IMR-90 (cell line): Measurements from ENCODE around the gene NOXO1. TPM values are rescaled to one million over a fixed set of nuclear protein-coding genes. Genes with fewer than 3 reads are reported as not detected.

Source experiments
- ATAC-seq: fragments of 200-7000 bp; cut with Tn5 transposase; 2 replicates; pipeline ENCODE4 v1.9.1; 2020; ENCODE audit warnings: low read depth, mild to moderate bottlenecking, moderate library complexity
- BruUV-seq: library from RNA; stranded (reverse); fragments of 400-500 nt; replicated peaks from 2 replicates; lab custom pipeline; 2021; lab: Mats Ljungman, UMichigan
- CTCF ChIA-PET: fragments of 300-600 bp; formaldehyde crosslinking; extraction: SDS; loops from one replicate; lab custom pipeline; 2021; ENCODE audit warnings: antibody characterized with exemption; lab: Yijun Ruan, JAX
- POLR2A ChIA-PET: fragments of 300-600 bp; sonication (Branson Sonifier 250); formaldehyde crosslinking; loops from one replicate; lab custom pipeline; 2022; ENCODE audit warnings: antibody characterized with exemption; ENCODE audit not compliant: unreplicated experiment; lab: Charles Lee
- DNase-seq: peaks from one replicate; pipeline ENCODE4 v3.0.0; 2013
- H2AFZ ChIP-seq: replicated peaks from 2 replicates; pipeline ENCODE3; 2013; ENCODE audit warnings: low read length, mild to moderate bottlenecking; ENCODE audit not compliant: poor library complexity
- H2AK5ac ChIP-seq: 2 replicates; pipeline ENCODE4 v1.6.1; 2013; ENCODE audit warnings: low read depth, low read length, inconsistent platforms
- H2AK9ac ChIP-seq: replicated peaks from 2 replicates; pipeline ENCODE3; 2013; ENCODE audit warnings: mild to moderate bottlenecking, low read depth, low read length, moderate library complexity; ENCODE audit not compliant: poor library complexity
- H2BK120ac ChIP-seq: 2 replicates; pipeline ENCODE4 v1.6.1; 2013; ENCODE audit warnings: low read depth, low read length, inconsistent platforms
- H2BK15ac ChIP-seq: 3 replicates; pipeline ENCODE4 v1.6.1; 2013; ENCODE audit warnings: low read depth, low read length, inconsistent platforms
- H2BK20ac ChIP-seq: 2 replicates; pipeline ENCODE4 v1.6.1; 2013; ENCODE audit warnings: low read depth, mild to moderate bottlenecking, inconsistent platforms, low read length, moderate library complexity
- H2BK5ac ChIP-seq: 2 replicates; pipeline ENCODE4 v1.6.1; 2013; ENCODE audit warnings: mild to moderate bottlenecking, low read depth, low read length, inconsistent platforms; ENCODE audit not compliant: poor library complexity, severe bottlenecking
- H3K14ac ChIP-seq: replicated peaks from 2 replicates; pipeline ENCODE4 v1.6.1; 2013; ENCODE audit warnings: low read depth, low read length, inconsistent platforms
- H3K18ac ChIP-seq: 2 replicates; pipeline ENCODE4 v1.6.1; 2013; ENCODE audit warnings: low read depth, low read length, control low read depth
- H3K23ac ChIP-seq: 2 replicates; pipeline ENCODE4 v1.6.1; 2013; ENCODE audit warnings: low read depth, low read length, inconsistent platforms
- H3K27ac ChIP-seq: 2 replicates; pipeline ENCODE4 v1.5.1; 2013; ENCODE audit warnings: mild to moderate bottlenecking, control low read depth, low read length; ENCODE audit not compliant: insufficient read depth
- H3K27me3 ChIP-seq: 2 replicates; pipeline ENCODE4 v1.6.1; 2013; ENCODE audit warnings: low read length; ENCODE audit not compliant: control insufficient read depth, insufficient read depth
- H3K36me3 ChIP-seq: 2 replicates; pipeline ENCODE4 v1.6.1; 2013; ENCODE audit warnings: low read length, mixed read lengths; ENCODE audit not compliant: control insufficient read depth, insufficient read depth
- H3K4ac ChIP-seq: 2 replicates; pipeline ENCODE4 v1.6.1; 2013; ENCODE audit warnings: low read depth, low read length, inconsistent platforms
- H3K4me1 ChIP-seq: 2 replicates; pipeline ENCODE4 v1.6.1; 2013; ENCODE audit warnings: low read length, mixed read lengths; ENCODE audit not compliant: control insufficient read depth, insufficient read depth
- H3K4me2 ChIP-seq: 2 replicates; pipeline ENCODE4 v1.6.1; 2013; ENCODE audit warnings: low read depth, mild to moderate bottlenecking, control low read depth, low read length, moderate library complexity
- H3K4me3 ChIP-seq: 2 replicates; pipeline ENCODE4 v1.5.1; 2013; ENCODE audit warnings: low read depth, mild to moderate bottlenecking, control low read depth, low read length, moderate library complexity; ENCODE audit not compliant: insufficient read depth
- H3K56ac ChIP-seq: 2 replicates; pipeline ENCODE4 v1.6.1; 2013; ENCODE audit warnings: low read length, inconsistent platforms; ENCODE audit not compliant: insufficient read depth; ENCODE audit errors: extremely low read depth
- H3K79me1 ChIP-seq, 2 experiments: 2 replicates each; pipeline ENCODE4 v1.6.1; 2013; ENCODE audit warnings: low read length in 2 of 2, inconsistent platforms in 1 of 2, low read depth in 1 of 2
- H3K9ac ChIP-seq: 2 replicates; pipeline ENCODE4 v1.6.1; 2013; ENCODE audit warnings: low read depth, low read length, control low read depth
- H3K9me1 ChIP-seq: 2 replicates; pipeline ENCODE4 v1.6.1; 2013; ENCODE audit warnings: low read length, inconsistent platforms; ENCODE audit not compliant: insufficient read depth
- H3K9me3 ChIP-seq: 2 replicates; pipeline ENCODE4 v1.6.1; 2013; ENCODE audit warnings: low read length; ENCODE audit not compliant: control insufficient read depth, insufficient read depth
- H4K20me1 ChIP-seq: 2 replicates; pipeline ENCODE4 v1.6.1; 2013; ENCODE audit warnings: low read length, inconsistent platforms; ENCODE audit not compliant: insufficient read depth
- H4K5ac ChIP-seq: 2 replicates; pipeline ENCODE4 v1.6.1; 2013; ENCODE audit warnings: mild to moderate bottlenecking, low read depth, low read length, control low read depth
- H4K8ac ChIP-seq, 2 experiments: 2 replicates each; pipeline ENCODE4 v1.6.1; 2013; ENCODE audit warnings: low read depth in 2 of 2, low read length in 2 of 2, control low read depth in 1 of 2, inconsistent platforms in 1 of 2
- H4K91ac ChIP-seq: 2 replicates; pipeline ENCODE4 v1.6.1; 2013; ENCODE audit warnings: low read depth, low read length, inconsistent platforms; ENCODE audit not compliant: insufficient read depth
- BHLHE40 ChIP-seq: fragments of 150-350 bp; IDR thresholded peaks from 2 replicates; pipeline ENCODE4 v1.6.1; 2016; ENCODE audit warnings: mild to moderate bottlenecking, low read depth, low read length
- CHD1 ChIP-seq: IDR thresholded peaks from 2 replicates; pipeline ENCODE4 v1.6.1; 2012; ENCODE audit warnings: low read depth, low read length, improper control_type of control experiment
- ELK1 ChIP-seq: fragments of 150-350 bp; IDR thresholded peaks from 2 replicates; pipeline ENCODE4 v1.6.1; 2016; ENCODE audit warnings: low read depth, mild to moderate bottlenecking, low read length, moderate library complexity, borderline replicate concordance
- MAZ ChIP-seq: IDR thresholded peaks from 2 replicates; pipeline ENCODE4 v1.6.1; 2012; ENCODE audit warnings: low read depth, mild to moderate bottlenecking, low read length, improper control_type of control experiment, moderate library complexity, borderline replicate concordance
- MXI1 ChIP-seq: IDR thresholded peaks from 2 replicates; pipeline ENCODE4 v1.6.1; 2012; ENCODE audit warnings: low read depth, mild to moderate bottlenecking, low read length, moderate library complexity, borderline replicate concordance
- POLR2A ChIP-seq: IDR thresholded peaks from 2 replicates; pipeline ENCODE4 v1.6.1; 2012; ENCODE audit warnings: mild to moderate bottlenecking, low read depth, low read length
- RAD21 ChIP-seq: IDR thresholded peaks from 2 replicates; pipeline ENCODE4 v1.6.1; 2012; ENCODE audit warnings: low read length, improper control_type of control experiment
- USF2 ChIP-seq: fragments of 150-350 bp; IDR thresholded peaks from 2 replicates; pipeline ENCODE4 v1.6.1; 2017; ENCODE audit warnings: mild to moderate bottlenecking, antibody characterized with exemption, low read length, low read depth
- WGBS, 2 experiments: methylation state at CpG; one replicate each; pipeline versions ENCODE4 v1.1.5 to v1.1.7; 2013; ENCODE audit warnings: missing lambda C conversion rate in 2 of 2; ENCODE audit not compliant: insufficient read length in 1 of 2; ENCODE audit errors: extremely low coverage in 2 of 2; 5-methylcytosine and 5-hydroxymethylcytosine counted together
- dilution Hi-C: fragments of 300-500 bp; cut with HindIII; formaldehyde crosslinking; loops from one replicate; pipeline ENCODE4 v1.14.3; 2018; ENCODE audit warnings: low sequenced_read_pairs; ENCODE audit not compliant: unreplicated experiment
- in situ Hi-C: fragments of 300-500 bp; cut with MboI; formaldehyde crosslinking; loops from 3 replicates; pipeline ENCODE4 v1.14.3; 2019; ENCODE audit warnings: low sequenced_read_pairs, inconsistent platforms, mixed read lengths
- intact Hi-C: fragments of 100-400 bp; cut with micrococcal nuclease; formaldehyde crosslinking; loops from 2 replicates; pipeline ENCODE4 v1.10.0; 2022
- polyA plus RNA-seq, 3 experiments: library from polyadenylated mRNA; depleted of rRNA; stranded (reverse); fragments of >200 nt; gene quantifications; 2 replicates each; pipeline ENCODE4 v1.2.3, GENCODE V29; 2012; ENCODE audit warnings: low replicate concordance in 1 of 3
- total RNA-seq: library from RNA; depleted of rRNA; stranded (reverse); fragments of >200 nt; gene quantifications from 2 replicates; pipeline ENCODE4 v1.2.3, GENCODE V29; 2012

Gene NOXO1
- total and polyA plus RNA-seq, 2 of the 4 experiments (the other 2 are of a cell fraction): 0.56 TPM; not detected in 1

- DNase-seq: peak; percentile 98
- 1% methylated on average over 69 of the region's 97 CpGs; no CpG with 5 or more reads in 1 of the 2 experiments for WGBS, 2 experiments
- Histone ChIP-seq H2AK5ac (peak within 1 kb of the TSS; percentile 91), H3K4me2 (peak within 1 kb of the TSS; percentile 100), H2BK20ac (no peak within 1 kb of the TSS), H2BK120ac (peak within 1 kb of the TSS; percentile 32; the same call in 1 of the 2 replicates), H4K20me1 (peaks cover 43% of the 10 kb centered on the region), H3K4me1 (peaks cover 12% of the 10 kb centered on the region), H3K36me3 (peaks cover 27% of the 10 kb centered on the region), H3K27ac (peak within 1 kb of the TSS; percentile 92), H3K14ac (peak within 1 kb of the TSS; percentile 99), H3K56ac (peak within 1 kb of the TSS; percentile 73), H2AFZ (peak within 1 kb of the TSS; percentile 95), H3K79me1 (peaks cover 3 to 49% of the 10 kb centered on the region in 2 experiments), H3K23ac (peak within 1 kb of the TSS; percentile 96), H4K8ac (peak within 1 kb of the TSS; percentile 73 to 90; a peak in 3 of 4 replicates), H3K4me3 (peak within 1 kb of the TSS; percentile 87), H2BK15ac (no peak within 1 kb of the TSS), H2AK9ac (peak within 1 kb of the TSS; percentile 97), H2BK5ac (peak within 1 kb of the TSS; percentile 78), H3K4ac (peak within 1 kb of the TSS; percentile 95), H3K18ac (peak within 1 kb of the TSS; percentile 34; the same call in 1 of the 2 replicates), H3K27me3 (no peaks in the 10 kb centered on the region), H3K9me3 (no peaks in the 10 kb centered on the region), H3K9me1 (0 out of 2 replicates have a peak, but pooled peaks cover 4% of the 10 kb centered on the region), H4K91ac (peak within 1 kb of the TSS; percentile 86), H3K9ac (peak within 1 kb of the TSS; percentile 93), H4K5ac (peak within 1 kb of the TSS; percentile 81)
- in situ Hi-C loops (no loop called here), intact Hi-C loops (no loop called here), dilution Hi-C loops (no loop called here)
- peak; percentile 87 for ATAC-seq
- TF ChIP-seq BHLHE40: peak; percentile 70; the same call in 1 of the 2 replicates
- peak; percentile 95; the same call in 1 of the 2 replicates for TF ChIP-seq CHD1
- no peak for TF ChIP-seq ELK1
- TF ChIP-seq MAZ: peak; percentile 94
- TF ChIP-seq MXI1: 0 out of 2 replicates have a peak, but pooled peaks have one; percentile 62
- TF ChIP-seq USF2: peak; percentile 38; the same call in 1 of the 2 replicates
- no peak for TF ChIP-seq RAD21
- TF ChIP-seq POLR2A: peak; percentile 100
- CTCF ChIA-PET: interaction anchor here (0.9 to 1.0 kb wide), 2 partner anchors 152 to 176 kb away, joined by 3 read pairs; no protein-coding TSS in a partner anchor
- POLR2A ChIA-PET: interaction anchor here (0.6 to 1.0 kb wide), 4 partner anchors 15 to 176 kb away, joined by 3 to 9 read pairs (median 3); no protein-coding TSS in a partner anchor
- BruUV-seq: TSS peak; percentile 64
Measured at GRCh38 chr16:1964506-1965395, 16.5 kb downstream of the NOXO1 start, which contains the start of gene RPS2. RPS2 (minus strand) TSS chr16:1964826; CDS start chr16:1964625, 201 bp downstream.
